ENCODE data around the gene BST2. TPM values are rescaled to one million over a fixed set of nuclear protein-coding genes. Genes with fewer than 3 reads are reported as not detected.
A peak's percentile ranks its signal among the peaks of the same experiment; 100 is the strongest.

BST2 gene
- total RNA-seq, 1 donor from 2014 or later, result 301 TPM

GRCh38 chr19:17389288-17389687, 16.1 kb downstream of the BST2 start:
- Mint-ChIP-seq H3K9me3 (ENCODE audit: unreplicated experiment) (peaks cover 2% of the 10 kb centered on the region), H3K4me3 (ENCODE audit: unreplicated experiment) (no peak overlapping the region), H3K4me1 (ENCODE audit: low read depth, unreplicated experiment) (no peaks in the 10 kb centered on the region), H3K36me3 (ENCODE audit: low read depth, unreplicated experiment) (peaks cover 2% of the 10 kb centered on the region), H3K27ac (ENCODE audit: unreplicated experiment) (no peak overlapping the region), H3K27me3 (ENCODE audit: low read depth, unreplicated experiment) (no peaks in the 10 kb centered on the region)
- no peak overlapping the region for H3K4me2 ChIP-seq (ENCODE audit: low read length)
- DNase-seq (ENCODE audit: low read depth) (no peak), FAIRE-seq (no peak)
- H4K20me1 ChIP-seq (ENCODE audit: insufficient read depth, low read length), result no peaks in the 10 kb centered on the region
- no peak overlapping the region for H3K4me3 ChIP-seq (ENCODE audit: insufficient read depth, low read depth, low read length)
- peaks cover 4% of the 10 kb centered on the region for H3K4me1 ChIP-seq (ENCODE audit: insufficient read depth, low read length)
- H3K9ac ChIP-seq (ENCODE audit: low read length), result no peak overlapping the region
- H3K79me2 ChIP-seq (ENCODE audit: insufficient read depth, low read length), result no peaks in the 10 kb centered on the region
- H3K36me3 ChIP-seq (ENCODE audit: insufficient read depth, low read length), result no peaks in the 10 kb centered on the region
- no peak overlapping the region for H2AFZ ChIP-seq (ENCODE audit: low read depth, low read length)
- TF ChIP-seq EZH2 (IDR thresholded peaks at IDR 0.05; ENCODE audit: insufficient read depth, low read length), result no peak
- TF ChIP-seq CTCF (IDR thresholded peaks at IDR 0.05; ENCODE audit: insufficient read depth, low read depth, low read length), result no peak
- H3K9me3 ChIP-seq (ENCODE audit: insufficient read depth, low read depth, low read length), result peaks cover 3% of the 10 kb centered on the region
- H3K27ac ChIP-seq (ENCODE audit: low read depth, low read length), result no peak overlapping the region
- peaks cover 5% of the 10 kb centered on the region for H3K27me3 ChIP-seq (ENCODE audit: insufficient read depth, low read length)

GRCh38 chr19:17385878-17386611, 19.4 kb downstream of the BST2 start:
- Histone ChIP-seq H3K4me1 (ENCODE audit: insufficient read depth, low read length) (peaks cover 4% of the 10 kb centered on the region), H3K27ac (ENCODE audit: low read depth, low read length) (no peak overlapping the region), H4K20me1 (ENCODE audit: insufficient read depth, low read length) (no peaks in the 10 kb centered on the region), H3K4me2 (ENCODE audit: low read length) (no peak overlapping the region), H3K9ac (ENCODE audit: low read length) (no peak overlapping the region), H2AFZ (ENCODE audit: low read depth, low read length) (no peak overlapping the region), H3K4me3 (ENCODE audit: insufficient read depth, low read depth, low read length) (no peak overlapping the region), H3K36me3 (ENCODE audit: insufficient read depth, low read length) (no peaks in the 10 kb centered on the region), H3K9me3 (ENCODE audit: insufficient read depth, low read depth, low read length) (peaks cover 3% of the 10 kb centered on the region), H3K27me3 (ENCODE audit: insufficient read depth, low read length) (peaks cover 3% of the 10 kb centered on the region), H3K79me2 (ENCODE audit: insufficient read depth, low read length) (no peaks in the 10 kb centered on the region)
- peaks cover 2% of the 10 kb centered on the region for H3K36me3 Mint-ChIP-seq (ENCODE audit: low read depth, unreplicated experiment)
- no peaks in the 10 kb centered on the region for H3K27me3 Mint-ChIP-seq (ENCODE audit: low read depth, unreplicated experiment)
- no peaks in the 10 kb centered on the region for H3K4me1 Mint-ChIP-seq (ENCODE audit: low read depth, unreplicated experiment)
- peaks cover 2% of the 10 kb centered on the region for H3K9me3 Mint-ChIP-seq (ENCODE audit: unreplicated experiment)
- DNase-seq (ENCODE audit: low read depth) (no peak), FAIRE-seq (no peak)
- H3K27ac Mint-ChIP-seq (ENCODE audit: unreplicated experiment), result no peak overlapping the region
- peak; percentile 83 for TF ChIP-seq CTCF (IDR thresholded peaks at IDR 0.05; ENCODE audit: insufficient read depth, low read depth, low read length)
- TF ChIP-seq EZH2 (IDR thresholded peaks at IDR 0.05; ENCODE audit: insufficient read depth, low read length), result no peak
- no peak overlapping the region for H3K4me3 Mint-ChIP-seq (ENCODE audit: unreplicated experiment)
